HepG2 (cell line): Measurements from ENCODE around the gene ITPR1. TPM values are rescaled to one million over a fixed set of nuclear protein-coding genes. Genes with fewer than 3 reads are reported as not detected.

Source experiments
- ATAC-seq: fragments of 200-7000 bp; cut with Tn5 transposase; 3 replicates; pipeline ENCODE4 v1.9.1; 2020; ENCODE audit warnings: mild to moderate bottlenecking, moderate library complexity
- BruUV-seq: library from RNA; stranded (reverse); fragments of 400-500 nt; replicated peaks from 2 replicates; lab custom pipeline; 2021; lab: Mats Ljungman, UMichigan
- CTCF ChIA-PET: fragments of 300-600 bp; formaldehyde crosslinking; extraction: SDS; loops from one replicate; lab custom pipeline; 2021; ENCODE audit warnings: low total read pairs, inconsistent platforms, low intra/inter-chr PET ratio; lab: Yijun Ruan, JAX
- POLR2A ChIA-PET: fragments of 350-600 bp; sonication (Branson Sonifier 250); formaldehyde crosslinking; loops from one replicate; lab custom pipeline; 2020; ENCODE audit warnings: antibody characterized with exemption, inconsistent platforms; lab: Yijun Ruan, JAX
- DNase-seq: peaks from one replicate; pipeline ENCODE4 v3.0.0-alpha.2; 2015; ENCODE audit warnings: low spot score
- FAIRE-seq: peaks from 3 replicates; lab custom pipeline; 2011; peaks lifted over from hg19 to GRCh38; lab: Jason Lieb, UNC
- H2AFZ ChIP-seq: one replicate; pipeline ENCODE4 v1.6.1; 2011; ENCODE audit warnings: low read length, inconsistent platforms
- H3K27ac ChIP-seq: fragments of 300-600 bp; 3 replicates; pipeline ENCODE4 v1.8.0; 2011; ENCODE audit warnings: mixed run types, mild to moderate bottlenecking, mixed read lengths, low read length, inconsistent platforms; ENCODE audit not compliant: insufficient read depth; ENCODE audit errors: extremely low read length
- H3K27me3 ChIP-seq, 2 experiments: fragments of 200-600 bp in 1 of 2; 2 replicates in 1 of 2; 3 replicates in 1 of 2; pipeline versions ENCODE4 v1.6.0 to v1.8.0; 2011; ENCODE audit warnings: low read length in 2 of 2, mild to moderate bottlenecking in 2 of 2, moderate library complexity in 2 of 2, inconsistent platforms in 1 of 2; ENCODE audit not compliant: insufficient read depth in 2 of 2, control insufficient read depth in 1 of 2
- H3K36me3 ChIP-seq, 2 experiments: fragments of 200-600 bp in 1 of 2; replicated peaks in 1 of 2; 2 replicates in 1 of 2; 3 replicates in 1 of 2; pipeline versions ENCODE4 v1.5.1 to v1.8.0; 2011; ENCODE audit warnings: low read length in 2 of 2, inconsistent platforms in 1 of 2; ENCODE audit not compliant: insufficient read depth in 2 of 2, control insufficient read depth in 1 of 2
- H3K4me1 ChIP-seq: 2 replicates; pipeline ENCODE4 v1.5.1; 2012; ENCODE audit warnings: low read length, inconsistent platforms; ENCODE audit not compliant: insufficient read depth
- H3K4me2 ChIP-seq: 2 replicates; pipeline ENCODE4 v1.6.0; 2011; ENCODE audit warnings: low read depth, low read length, inconsistent platforms
- H3K4me3 ChIP-seq, 3 experiments: fragments of 200-600 bp in 1 of 3; sonication (generic), shearing (Covaris generic) in 1 of 3; replicated peaks in 1 of 3; 2 replicates each; pipeline ENCODE4 v1.5.1; 2011 to 2016; ENCODE audit warnings: low read length in 3 of 3, inconsistent platforms in 2 of 3, low read depth in 2 of 3, mild to moderate bottlenecking in 2 of 3, control low read depth in 1 of 3, mixed read lengths in 1 of 3; ENCODE audit not compliant: insufficient read depth in 1 of 3
- H3K79me2 ChIP-seq: one replicate; pipeline ENCODE4 v1.6.1; 2011; ENCODE audit warnings: low read length, inconsistent platforms; ENCODE audit not compliant: insufficient read depth
- H3K9ac ChIP-seq: 2 replicates; pipeline ENCODE4 v1.6.0; 2011; ENCODE audit warnings: mild to moderate bottlenecking, low read depth, low read length, inconsistent platforms; ENCODE audit not compliant: insufficient read depth
- H3K9me3 ChIP-seq: 2 replicates; pipeline ENCODE4 v1.5.1; 2012; ENCODE audit warnings: mild to moderate bottlenecking, low read length
- H4K20me1 ChIP-seq: 2 replicates; pipeline ENCODE4 v1.6.0; 2011; ENCODE audit warnings: inconsistent platforms, mild to moderate bottlenecking, low read length, moderate library complexity; ENCODE audit not compliant: insufficient read depth
- GTF2F1 ChIP-seq: fragments of 150-350 bp; IDR thresholded peaks from 2 replicates; pipeline ENCODE4 v1.6.1; 2014; ENCODE audit warnings: low read length
- HNRNPL ChIP-seq: fragments of 200-400 bp; formaldehyde crosslinking; IDR thresholded peaks from 2 replicates; pipeline ENCODE4 v1.6.1; 2017; ENCODE audit warnings: mild to moderate bottlenecking, low read depth, low read length
- MIER3 ChIP-seq: IDR thresholded peaks from 2 replicates; pipeline ENCODE4 v1.6.1; 2016; ENCODE audit warnings: missing compliant biosample characterization, borderline replicate concordance
- MLX ChIP-seq: IDR thresholded peaks from 2 replicates; pipeline ENCODE4 v1.6.1; 2016
- PLRG1 ChIP-seq: fragments of 450-650 bp; conservative IDR thresholded peaks from 2 replicates; pipeline ENCODE4 v1.6.1; 2016
- PRMT3 ChIP-seq: sonication (generic); formaldehyde crosslinking; IDR thresholded peaks from 2 replicates; pipeline ENCODE4 v1.8.1; 2022; ENCODE audit warnings: low read depth, mild to moderate bottlenecking, moderate library complexity, missing genetic modification reagents, borderline replicate concordance
- SMARCE1 ChIP-seq: fragments of 450-650 bp; IDR thresholded peaks from 2 replicates; pipeline ENCODE4 v1.6.1; 2017; ENCODE audit warnings: borderline replicate concordance
- ZBTB37 ChIP-seq: sonication (generic); formaldehyde crosslinking; IDR thresholded peaks from 2 replicates; pipeline ENCODE4 v1.4.0; 2020; ENCODE audit warnings: mild to moderate bottlenecking, missing genetic modification reagents
- ZNF230 ChIP-seq: sonication (generic); formaldehyde crosslinking; IDR thresholded peaks from 2 replicates; pipeline ENCODE4 v1.4.0; 2020; ENCODE audit warnings: mild to moderate bottlenecking, missing genetic modification reagents
- ZNF276 ChIP-seq: sonication (generic); formaldehyde crosslinking; IDR thresholded peaks from 2 replicates; pipeline ENCODE4 v1.4.0; 2020; ENCODE audit warnings: mild to moderate bottlenecking, low read depth, missing genetic modification reagents
- ZNF678 ChIP-seq: sonication (generic); formaldehyde crosslinking; IDR thresholded peaks from 2 replicates; pipeline ENCODE4 v1.4.0; 2020; ENCODE audit warnings: mild to moderate bottlenecking, missing genetic modification reagents
- WGBS: methylation state at CpG from one replicate; pipeline ENCODE4 v1.1.6; 2017; ENCODE audit warnings: low lambda C conversion rate; 5-methylcytosine and 5-hydroxymethylcytosine counted together
- in situ Hi-C: cut with HindIII; loops from 2 replicates; pipeline ENCODE4 v1.10.0; 2017; ENCODE audit warnings: low pct_unique_long_range_greater_than_20kb; ENCODE audit not compliant: extremely low pct_ligation_motif_present
- intact Hi-C: fragments of 100-400 bp; cut with micrococcal nuclease; formaldehyde crosslinking; loops from one replicate; pipeline ENCODE4 v1.10.0; 2022; ENCODE audit not compliant: unreplicated experiment
- polyA plus RNA-seq, 8 experiments: library from polyadenylated mRNA; depleted of rRNA in 3 of 8; stranded (reverse) in 7 of 8; unstranded in 1 of 8; fragments of >200 nt; fragmentation: Illumina TruSeq in 4 of 8; extraction: Trizol in 4 of 8; gene quantifications; 2 replicates each; pipeline versions ENCODE4 v1.2.1 to v1.2.3, GENCODE V29; 2011 to 2016; ENCODE audit warnings: low read depth in 4 of 8, missing spikeins in 1 of 8, mixed read lengths in 1 of 8; ENCODE audit not compliant: insufficient read depth in 1 of 8
- total RNA-seq, 5 experiments: library from RNA; depleted of rRNA; stranded (reverse); fragments of >200 nt; fragmentation: Illumina TruSeq; extraction: Trizol; gene quantifications; 2 replicates each; pipeline ENCODE4 v1.2.3, GENCODE V29; 2016; ENCODE audit warnings: low read depth in 1 of 5

ITPR1 gene
- total and polyA plus RNA-seq, 2 of the 13 experiments (the other 11 are each of a cell fraction or from before 2014, with no cell fraction given) = 10.0 to 11.4 TPM

GRCh38 chr3:4505688-4506558, 12.8 kb downstream of the ITPR1 start (continued):
- no peak for TF ChIP-seq ZBTB37 (CRISPR knock-in tag)
- TF ChIP-seq PLRG1 = no peak
- TF ChIP-seq MIER3 = no peak
- no peak for TF ChIP-seq MLX (CRISPR knock-in tag)
- no peak for TF ChIP-seq ZNF678
- TF ChIP-seq HNRNPL = no peak

GRCh38 chr3:4506559-4507023, 13.4 kb downstream of the ITPR1 start:
- Histone ChIP-seq H3K9ac (no peak overlapping the region), H3K4me2 (peak overlapping the region; percentile 47; the same call in 1 of the 2 replicates), H3K4me3 (no peak overlapping the region), H3K36me3 (0 out of 5 replicates have a peak, but pooled peaks cover 0 to 4% of the 10 kb centered on the region in 2 experiments), H3K27ac (peak overlapping the region; percentile 27), H4K20me1 (no peaks in the 10 kb centered on the region), H3K27me3 (no peaks in the 10 kb centered on the region), H3K79me2 (no peaks in the 10 kb centered on the region), H3K9me3 (no peaks in the 10 kb centered on the region), H3K4me1 (peaks cover 92% of the 10 kb centered on the region), H2AFZ (no peak overlapping the region)
- intact Hi-C loops = loop anchor here (2.0 kb wide), 1 partner anchor 14 kb away; the partner anchor contains the start of gene ITPR1
- no peak for TF ChIP-seq PRMT3 (CRISPR knock-in tag)
- no peak for TF ChIP-seq ZNF276
- TF ChIP-seq SMARCE1 = no peak
- TF ChIP-seq GTF2F1 = no peak
- no peak for TF ChIP-seq ZNF230 (CRISPR knock-in tag)
- POLR2A ChIA-PET = interaction anchor here (12.6 kb wide), 1 partner anchor 13 kb away, joined by 120 read pairs; the partner anchor contains the start of gene ITPR1
- in situ Hi-C loops = no loop called here
- ATAC-seq = peak; percentile 49
- CTCF ChIA-PET = no interaction called here
- FAIRE-seq = no peak
- 45% methylated on average over 2 of the region's 2 CpGs for WGBS
- no peak for DNase-seq
- no TSS peak for BruUV-seq
